SK-N-SH treated with all-trans-retinoic acid at 6 μM for 48 hours (cell line): ENCODE results near the gene PON3.

Experiments used
- ATAC-seq: fragments of 200-7000 bp; cut with Tn5 transposase; 3 replicates; pipeline ENCODE4 v1.9.1; 2020; ENCODE audit warnings: mild to moderate bottlenecking, moderate library complexity
- ARNTL ChIP-seq: fragments of 450-650 bp; formaldehyde crosslinking; IDR thresholded peaks from 2 replicates; pipeline ENCODE4 v1.5.0; 2020; ENCODE audit warnings: low read depth, mild to moderate bottlenecking, moderate library complexity, borderline replicate concordance
- BACH2 ChIP-seq: fragments of 250-450 bp; sonication (Bioruptor Pico); IDR thresholded peaks from 2 replicates; pipeline ENCODE4 v1.9.0; 2021; ENCODE audit warnings: mild to moderate bottlenecking, borderline replicate concordance
- CSDC2 ChIP-seq: fragments of 250-450 bp; sonication (Bioruptor Pico); IDR thresholded peaks from 2 replicates; pipeline ENCODE4 v1.5.0; 2020; ENCODE audit warnings: mild to moderate bottlenecking, moderate library complexity
- ESRRG ChIP-seq: fragments of 250-450 bp; sonication (Bioruptor Pico); IDR thresholded peaks from 2 replicates; pipeline ENCODE4 v1.6.1; 2021; ENCODE audit warnings: mild to moderate bottlenecking
- GLIS3 ChIP-seq: fragments of 250-450 bp; sonication (Bioruptor Pico); IDR thresholded peaks from 2 replicates; pipeline ENCODE4 v1.5.0; 2020; ENCODE audit warnings: mild to moderate bottlenecking, moderate library complexity
- ISL1 ChIP-seq: fragments of 250-450 bp; sonication (Bioruptor Pico); IDR thresholded peaks from 2 replicates; pipeline ENCODE4 v2.1.2; 2022; ENCODE audit warnings: mild to moderate bottlenecking, moderate library complexity
- OSR1 ChIP-seq: fragments of 250-450 bp; sonication (Bioruptor Pico); IDR thresholded peaks from 2 replicates; pipeline ENCODE4 v1.8.0; 2022; ENCODE audit warnings: moderate library complexity, mild to moderate bottlenecking, inconsistent platforms
- PPARA ChIP-seq: fragments of 250-450 bp; sonication (Bioruptor Pico); IDR thresholded peaks from 2 replicates; pipeline ENCODE4 v1.5.0; 2020; ENCODE audit warnings: mild to moderate bottlenecking, borderline replicate concordance
- RARB ChIP-seq: fragments of 250-450 bp; sonication (Bioruptor Pico); IDR thresholded peaks from 2 replicates; pipeline ENCODE4 v1.8.0; 2021; ENCODE audit warnings: mild to moderate bottlenecking, moderate library complexity
- SNAI2 ChIP-seq: fragments of 250-450 bp; sonication (Bioruptor Pico); IDR thresholded peaks from 2 replicates; pipeline ENCODE4 v1.5.0; 2020; ENCODE audit warnings: mild to moderate bottlenecking, moderate library complexity
- TOX ChIP-seq: fragments of 250-450 bp; sonication (Bioruptor Pico); IDR thresholded peaks from 2 replicates; pipeline ENCODE4 v1.8.0; 2021; ENCODE audit warnings: mild to moderate bottlenecking, moderate library complexity, borderline replicate concordance
- ZC3H10 ChIP-seq: fragments of 250-450 bp; sonication (Bioruptor Pico); IDR thresholded peaks from 2 replicates; pipeline ENCODE4 v1.5.1; 2021; ENCODE audit warnings: mild to moderate bottlenecking, moderate library complexity
- ZFP3 ChIP-seq: fragments of 250-450 bp; sonication (Bioruptor Pico); IDR thresholded peaks from 2 replicates; pipeline ENCODE4 v1.5.0; 2020; ENCODE audit warnings: mild to moderate bottlenecking, moderate library complexity
- ZNF565 ChIP-seq: fragments of 450-650 bp; formaldehyde crosslinking; conservative IDR thresholded peaks from 2 replicates; pipeline ENCODE4 v1.5.0; 2020; ENCODE audit warnings: low read depth, mild to moderate bottlenecking, moderate library complexity
- ZNF70 ChIP-seq: fragments of 450-650 bp; formaldehyde crosslinking; IDR thresholded peaks from 2 replicates; pipeline ENCODE4 v1.5.0; 2020; ENCODE audit warnings: mild to moderate bottlenecking, moderate library complexity
- ZNF8 ChIP-seq: fragments of 450-650 bp; formaldehyde crosslinking; IDR thresholded peaks from 2 replicates; pipeline ENCODE4 v1.5.0; 2020; ENCODE audit warnings: mild to moderate bottlenecking, moderate library complexity
- TF ChIP-seq, protein P1 (sequence below): fragments of 250-450 bp; sonication (Bioruptor Pico); IDR thresholded peaks from 2 replicates; pipeline ENCODE4 v1.5.1; 2021; ENCODE audit warnings: mild to moderate bottlenecking, moderate library complexity
- TF ChIP-seq, protein P2 (sequence below): fragments of 250-450 bp; sonication (Bioruptor Pico); IDR thresholded peaks from 2 replicates; pipeline ENCODE4 v1.5.1; 2020; ENCODE audit warnings: low read depth, mild to moderate bottlenecking, moderate library complexity
- TF ChIP-seq, protein P3 (sequence below): fragments of 250-450 bp; sonication (Bioruptor Pico); IDR thresholded peaks from 2 replicates; pipeline ENCODE4 v1.8.0; 2021; ENCODE audit warnings: low read depth, mild to moderate bottlenecking, moderate library complexity, borderline replicate concordance
- TF ChIP-seq, protein P4 (sequence below): fragments of 250-450 bp; sonication (Bioruptor Pico); IDR thresholded peaks from 2 replicates; pipeline ENCODE4 v1.8.0; 2020; ENCODE audit warnings: mild to moderate bottlenecking, moderate library complexity, borderline replicate concordance

Gene PON3

DNA sequence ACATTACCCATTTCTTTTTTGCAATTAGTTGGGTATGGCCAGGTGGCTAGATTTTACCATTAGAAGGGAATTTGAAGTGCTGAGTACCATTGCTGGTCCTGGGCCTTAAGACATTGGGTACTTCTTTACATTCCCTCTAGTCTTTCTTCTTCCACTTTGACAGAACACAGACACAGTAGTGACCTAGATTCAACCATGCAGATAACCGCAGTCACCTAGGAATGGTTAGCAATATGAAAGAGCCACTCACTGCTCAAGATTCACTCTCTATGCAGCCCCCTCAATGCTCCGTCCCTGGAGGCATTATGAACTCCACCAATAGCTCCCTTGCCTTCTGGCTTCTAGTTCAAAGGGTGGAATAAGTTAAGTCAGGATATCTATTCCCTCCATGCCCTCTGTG, 55.7 kb downstream of the PON3 start:
- TF ChIP-seq GLIS3 (CRISPR knock-in tag), result no peak
- no peak for TF ChIP-seq TOX
- no peak for TF ChIP-seq ZNF565 (CRISPR knock-in tag)
- no peak for TF ChIP-seq CSDC2
- TF ChIP-seq, protein P1, sequence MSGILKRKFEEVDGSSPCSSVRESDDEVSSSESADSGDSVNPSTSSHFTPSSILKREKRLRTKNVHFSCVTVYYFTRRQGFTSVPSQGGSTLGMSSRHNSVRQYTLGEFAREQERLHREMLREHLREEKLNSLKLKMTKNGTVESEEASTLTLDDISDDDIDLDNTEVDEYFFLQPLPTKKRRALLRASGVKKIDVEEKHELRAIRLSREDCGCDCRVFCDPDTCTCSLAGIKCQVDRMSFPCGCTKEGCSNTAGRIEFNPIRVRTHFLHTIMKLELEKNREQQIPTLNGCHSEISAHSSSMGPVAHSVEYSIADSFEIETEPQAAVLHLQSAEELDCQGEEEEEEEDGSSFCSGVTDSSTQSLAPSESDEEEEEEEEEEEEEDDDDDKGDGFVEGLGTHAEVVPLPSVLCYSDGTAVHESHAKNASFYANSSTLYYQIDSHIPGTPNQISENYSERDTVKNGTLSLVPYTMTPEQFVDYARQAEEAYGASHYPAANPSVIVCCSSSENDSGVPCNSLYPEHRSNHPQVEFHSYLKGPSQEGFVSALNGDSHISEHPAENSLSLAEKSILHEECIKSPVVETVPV, result no peak
- TF ChIP-seq, protein P2, sequence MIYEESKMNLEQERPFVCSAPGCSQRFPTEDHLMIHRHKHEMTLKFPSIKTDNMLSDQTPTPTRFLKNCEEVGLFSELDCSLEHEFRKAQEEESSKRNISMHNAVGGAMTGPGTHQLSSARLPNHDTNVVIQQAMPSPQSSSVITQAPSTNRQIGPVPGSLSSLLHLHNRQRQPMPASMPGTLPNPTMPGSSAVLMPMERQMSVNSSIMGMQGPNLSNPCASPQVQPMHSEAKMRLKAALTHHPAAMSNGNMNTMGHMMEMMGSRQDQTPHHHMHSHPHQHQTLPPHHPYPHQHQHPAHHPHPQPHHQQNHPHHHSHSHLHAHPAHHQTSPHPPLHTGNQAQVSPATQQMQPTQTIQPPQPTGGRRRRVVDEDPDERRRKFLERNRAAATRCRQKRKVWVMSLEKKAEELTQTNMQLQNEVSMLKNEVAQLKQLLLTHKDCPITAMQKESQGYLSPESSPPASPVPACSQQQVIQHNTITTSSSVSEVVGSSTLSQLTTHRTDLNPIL (CRISPR knock-in tag), result no peak
- no peak for TF ChIP-seq BACH2 (CRISPR knock-in tag)
- no peak for TF ChIP-seq ZNF70 (CRISPR knock-in tag)
- TF ChIP-seq ZFP3 (CRISPR knock-in tag), result no peak
- TF ChIP-seq RARB (CRISPR knock-in tag), result no peak
- no peak for TF ChIP-seq ARNTL (CRISPR knock-in tag)
- TF ChIP-seq, protein P3, sequence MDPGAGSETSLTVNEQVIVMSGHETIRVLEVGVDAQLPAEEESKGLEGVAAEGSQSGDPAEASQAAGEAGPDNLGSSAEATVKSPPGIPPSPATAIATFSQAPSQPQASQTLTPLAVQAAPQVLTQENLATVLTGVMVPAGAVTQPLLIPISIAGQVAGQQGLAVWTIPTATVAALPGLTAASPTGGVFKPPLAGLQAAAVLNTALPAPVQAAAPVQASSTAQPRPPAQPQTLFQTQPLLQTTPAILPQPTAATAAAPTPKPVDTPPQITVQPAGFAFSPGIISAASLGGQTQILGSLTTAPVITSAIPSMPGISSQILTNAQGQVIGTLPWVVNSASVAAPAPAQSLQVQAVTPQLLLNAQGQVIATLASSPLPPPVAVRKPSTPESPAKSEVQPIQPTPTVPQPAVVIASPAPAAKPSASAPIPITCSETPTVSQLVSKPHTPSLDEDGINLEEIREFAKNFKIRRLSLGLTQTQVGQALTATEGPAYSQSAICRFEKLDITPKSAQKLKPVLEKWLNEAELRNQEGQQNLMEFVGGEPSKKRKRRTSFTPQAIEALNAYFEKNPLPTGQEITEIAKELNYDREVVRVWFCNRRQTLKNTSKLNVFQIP (CRISPR knock-in tag), result no peak
- no peak for TF ChIP-seq ZC3H10 (CRISPR knock-in tag)
- TF ChIP-seq OSR1 (CRISPR knock-in tag), result no peak
- TF ChIP-seq ESRRG (CRISPR knock-in tag), result no peak
- TF ChIP-seq, protein P4, sequence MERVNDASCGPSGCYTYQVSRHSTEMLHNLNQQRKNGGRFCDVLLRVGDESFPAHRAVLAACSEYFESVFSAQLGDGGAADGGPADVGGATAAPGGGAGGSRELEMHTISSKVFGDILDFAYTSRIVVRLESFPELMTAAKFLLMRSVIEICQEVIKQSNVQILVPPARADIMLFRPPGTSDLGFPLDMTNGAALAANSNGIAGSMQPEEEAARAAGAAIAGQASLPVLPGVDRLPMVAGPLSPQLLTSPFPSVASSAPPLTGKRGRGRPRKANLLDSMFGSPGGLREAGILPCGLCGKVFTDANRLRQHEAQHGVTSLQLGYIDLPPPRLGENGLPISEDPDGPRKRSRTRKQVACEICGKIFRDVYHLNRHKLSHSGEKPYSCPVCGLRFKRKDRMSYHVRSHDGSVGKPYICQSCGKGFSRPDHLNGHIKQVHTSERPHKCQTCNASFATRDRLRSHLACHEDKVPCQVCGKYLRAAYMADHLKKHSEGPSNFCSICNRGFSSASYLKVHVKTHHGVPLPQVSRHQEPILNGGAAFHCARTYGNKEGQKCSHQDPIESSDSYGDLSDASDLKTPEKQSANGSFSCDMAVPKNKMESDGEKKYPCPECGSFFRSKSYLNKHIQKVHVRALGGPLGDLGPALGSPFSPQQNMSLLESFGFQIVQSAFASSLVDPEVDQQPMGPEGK (CRISPR knock-in tag), result no peak
- TF ChIP-seq ZNF8, result no peak
- no peak for ATAC-seq

DNA sequence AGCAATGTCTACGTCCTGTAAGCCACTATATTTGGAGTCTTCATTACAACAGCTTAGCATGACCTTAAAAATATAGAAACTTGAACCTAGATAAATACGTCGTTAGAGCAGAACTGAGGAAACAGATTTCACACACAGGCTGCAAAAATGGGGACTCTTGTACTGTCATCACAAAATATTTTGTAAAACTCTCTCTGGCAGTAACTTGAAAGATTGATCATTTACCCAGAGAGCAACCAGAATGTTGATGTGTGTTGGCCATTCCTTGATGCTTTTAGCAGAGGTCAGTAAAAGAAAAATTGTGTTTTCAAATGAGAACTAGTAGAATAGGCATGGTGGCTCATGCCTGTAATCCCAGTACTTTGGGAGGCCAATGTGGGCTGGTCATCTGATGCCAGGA, 57.3 kb downstream of the PON3 start:
- no peak for ATAC-seq
- TF ChIP-seq TOX (no peak), RARB (CRISPR knock-in tag) (no peak), OSR1 (CRISPR knock-in tag) (no peak), ZNF565 (CRISPR knock-in tag) (no peak), ZFP3 (CRISPR knock-in tag) (no peak), ZNF8 (no peak), PPARA (CRISPR knock-in tag) (no peak), ZC3H10 (CRISPR knock-in tag) (no peak), ISL1 (CRISPR knock-in tag) (no peak), ARNTL (CRISPR knock-in tag) (no peak), CSDC2 (no peak), SNAI2 (CRISPR knock-in tag) (no peak), ZNF70 (CRISPR knock-in tag) (no peak)
- TF ChIP-seq, protein P4 (CRISPR knock-in tag), result no peak
- TF ChIP-seq, protein P1, result no peak
- TF ChIP-seq, protein P3 (CRISPR knock-in tag), result no peak
- TF ChIP-seq, protein P2 (CRISPR knock-in tag), result no peak
